Astrocyte (in vitro differentiated cells and primary cell): ENCODE data around the gene ATP13A2. TPM values are rescaled to one million over a fixed set of nuclear protein-coding genes. Genes with fewer than 3 reads are reported as not detected.

Experiments
- DNase-seq: peaks from one replicate; pipeline ENCODE4 v3.0.0-alpha.2; 2010; ENCODE audit warnings: low read depth
- FAIRE-seq: peaks from 2 replicates; lab custom pipeline; 2011; peaks lifted over from hg19 to GRCh38; lab: Jason Lieb, UNC
- H2AFZ ChIP-seq: 2 replicates; pipeline ENCODE4 v1.6.0; 2012; ENCODE audit warnings: low read depth, low read length, inconsistent platforms
- H3K27ac ChIP-seq: 2 replicates; pipeline ENCODE4 v1.5.1; 2011; ENCODE audit warnings: low read depth, low read length, inconsistent platforms
- H3K27me3 ChIP-seq: 2 replicates; pipeline ENCODE4 v1.6.0; 2011; ENCODE audit warnings: low read length, inconsistent platforms; ENCODE audit not compliant: insufficient read depth
- H3K36me3 ChIP-seq: 2 replicates; pipeline ENCODE4 v1.5.1; 2011; ENCODE audit warnings: low read length, inconsistent platforms; ENCODE audit not compliant: insufficient read depth
- H3K4me1 ChIP-seq: 2 replicates; pipeline ENCODE4 v1.5.1; 2011; ENCODE audit warnings: low read length, inconsistent platforms; ENCODE audit not compliant: insufficient read depth
- H3K4me2 ChIP-seq: 2 replicates; pipeline ENCODE4 v1.6.0; 2012; ENCODE audit warnings: low read length, inconsistent platforms
- H3K4me3 ChIP-seq: 2 replicates; pipeline ENCODE4 v1.5.1; 2011; ENCODE audit warnings: low read depth, mild to moderate bottlenecking, low read length, inconsistent platforms; ENCODE audit not compliant: insufficient read depth
- H3K79me2 ChIP-seq: 2 replicates; pipeline ENCODE4 v1.6.0; 2012; ENCODE audit warnings: mild to moderate bottlenecking, low read length, inconsistent platforms; ENCODE audit not compliant: insufficient read depth
- H3K9ac ChIP-seq: 2 replicates; pipeline ENCODE4 v1.6.0; 2012; ENCODE audit warnings: mild to moderate bottlenecking, low read length, inconsistent platforms
- H3K9me3 ChIP-seq: 2 replicates; pipeline ENCODE4 v1.5.1; 2012; ENCODE audit warnings: low read depth, mild to moderate bottlenecking, low read length, inconsistent platforms; ENCODE audit not compliant: insufficient read depth
- H4K20me1 ChIP-seq: 2 replicates; pipeline ENCODE4 v1.6.0; 2012; ENCODE audit warnings: low read length, inconsistent platforms; ENCODE audit not compliant: insufficient read depth
- H3K27ac Mint-ChIP-seq: one replicate; pipeline ENCODE4 v1.8.0; 2021; ENCODE audit warnings: mild to moderate bottlenecking, mixed read lengths; ENCODE audit not compliant: unreplicated experiment
- H3K27me3 Mint-ChIP-seq: one replicate; pipeline ENCODE4 v1.8.0; 2021; ENCODE audit warnings: low read depth, mixed read lengths; ENCODE audit not compliant: unreplicated experiment
- H3K36me3 Mint-ChIP-seq: one replicate; pipeline ENCODE4 v1.8.0; 2021; ENCODE audit warnings: low read depth, mixed read lengths; ENCODE audit not compliant: unreplicated experiment
- H3K4me1 Mint-ChIP-seq: one replicate; pipeline ENCODE4 v1.8.0; 2021; ENCODE audit warnings: low read depth, mixed read lengths; ENCODE audit not compliant: unreplicated experiment
- H3K4me3 Mint-ChIP-seq: one replicate; pipeline ENCODE4 v1.8.0; 2021; ENCODE audit warnings: mild to moderate bottlenecking, moderate library complexity, mixed read lengths; ENCODE audit not compliant: unreplicated experiment
- H3K9me3 Mint-ChIP-seq: one replicate; pipeline ENCODE4 v1.8.0; 2021; ENCODE audit warnings: mild to moderate bottlenecking, mixed read lengths; ENCODE audit not compliant: unreplicated experiment
- CTCF ChIP-seq: IDR thresholded peaks from 2 replicates; pipeline ENCODE4 v1.5.1; 2011; ENCODE audit warnings: low read depth, mild to moderate bottlenecking, inconsistent platforms, low read length, moderate library complexity; ENCODE audit not compliant: insufficient read depth
- EZH2 ChIP-seq: IDR thresholded peaks from 2 replicates; pipeline ENCODE4 v1.6.1; 2012; ENCODE audit warnings: mild to moderate bottlenecking, low read length, inconsistent platforms; ENCODE audit not compliant: insufficient read depth
- total RNA-seq: library from RNA; stranded (reverse); gene quantifications from 2 replicates; pipeline ENCODE4 v1.2.1, GENCODE V29; 2021

ATP13A2 gene
- total RNA-seq, 1 donor from 2014 or later, result 67.8 TPM

- Mint-ChIP-seq H3K4me3 (no peak overlapping the region), H3K9me3 (no peaks in the 10 kb centered on the region), H3K36me3 (peaks cover 9% of the 10 kb centered on the region), H3K4me1 (peaks cover 11% of the 10 kb centered on the region), H3K27me3 (no peaks in the 10 kb centered on the region), H3K27ac (no peak overlapping the region)
- Histone ChIP-seq H3K79me2 (peaks cover 35% of the 10 kb centered on the region), H2AFZ (no peak overlapping the region), H3K9ac (no peak overlapping the region), H3K4me3 (no peak overlapping the region), H3K4me1 (peaks cover 42% of the 10 kb centered on the region), H3K27me3 (no peaks in the 10 kb centered on the region), H4K20me1 (peaks cover 52% of the 10 kb centered on the region), H3K36me3 (peaks cover 7% of the 10 kb centered on the region), H3K27ac (no peak overlapping the region), H3K9me3 (no peaks in the 10 kb centered on the region), H3K4me2 (no peak overlapping the region)
- no peak for DNase-seq
- no peak for TF ChIP-seq EZH2
- no peak for FAIRE-seq
These were observed 3.4 kb downstream of the ATP13A2 start for GRCh38 chr1:17008208-17008855.

- H3K9ac ChIP-seq, result no peak overlapping the region
- H3K9me3 ChIP-seq, result no peaks in the 10 kb centered on the region
- no peak overlapping the region for H2AFZ ChIP-seq
- no peaks in the 10 kb centered on the region for H3K9me3 Mint-ChIP-seq
- H3K27me3 ChIP-seq, result no peaks in the 10 kb centered on the region
- no peak overlapping the region for H3K4me3 Mint-ChIP-seq
- no peak overlapping the region for H3K27ac Mint-ChIP-seq
- no peak overlapping the region for H3K4me2 ChIP-seq
- H3K79me2 ChIP-seq, result peaks cover 35% of the 10 kb centered on the region
- no peaks in the 10 kb centered on the region for H3K27me3 Mint-ChIP-seq
- no peak for FAIRE-seq
- no peak for DNase-seq
- H3K4me1 ChIP-seq, result peaks cover 31% of the 10 kb centered on the region
- peaks cover 14% of the 10 kb centered on the region for H3K36me3 Mint-ChIP-seq
- peaks cover 5% of the 10 kb centered on the region for H3K4me1 Mint-ChIP-seq
- H3K27ac ChIP-seq, result no peak overlapping the region
- peaks cover 12% of the 10 kb centered on the region for H3K36me3 ChIP-seq
- H4K20me1 ChIP-seq, result peaks cover 64% of the 10 kb centered on the region
- no peak overlapping the region for H3K4me3 ChIP-seq
- TF ChIP-seq EZH2 (no peak), CTCF (no peak)
These were observed 4.6 kb downstream of the ATP13A2 start for GRCh38 chr1:17007121-17007520.

DNA sequence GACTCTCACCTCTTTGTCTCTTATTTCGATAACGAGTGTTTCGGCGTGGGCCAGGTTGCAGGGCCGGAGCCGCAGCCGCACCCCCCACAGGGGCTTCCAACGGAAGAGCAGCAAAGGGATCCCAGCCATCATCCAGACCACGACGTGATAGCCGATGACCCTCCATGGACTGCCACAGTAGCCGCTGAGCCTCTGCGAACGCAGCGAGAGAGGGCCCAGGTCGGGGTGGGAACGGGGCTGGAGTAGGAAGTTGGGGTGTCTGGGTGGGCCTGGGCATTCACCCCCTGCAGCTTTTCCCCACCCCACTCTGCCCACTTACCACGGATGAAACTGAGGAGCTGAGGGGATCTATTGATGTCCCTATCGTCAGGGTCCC is 6.4 kb downstream of the ATP13A2 start:
- H3K27ac ChIP-seq, result no peak overlapping the region
- Mint-ChIP-seq H3K27me3 (no peaks in the 10 kb centered on the region), H3K27ac (no peak overlapping the region), H3K4me1 (peaks cover 2% of the 10 kb centered on the region), H3K36me3 (peaks cover 20% of the 10 kb centered on the region), H3K4me3 (no peak overlapping the region), H3K9me3 (no peaks in the 10 kb centered on the region)
- peaks cover 12% of the 10 kb centered on the region for H3K36me3 ChIP-seq
- TF ChIP-seq CTCF, result no peak
- TF ChIP-seq EZH2, result no peak
- H3K4me2 ChIP-seq, result no peak overlapping the region
- H3K4me1 ChIP-seq, result peaks cover 19% of the 10 kb centered on the region
- no peak for DNase-seq
- H4K20me1 ChIP-seq, result peaks cover 62% of the 10 kb centered on the region
- FAIRE-seq, result no peak
- H2AFZ ChIP-seq, result no peak overlapping the region
- no peaks in the 10 kb centered on the region for H3K27me3 ChIP-seq
- no peaks in the 10 kb centered on the region for H3K9me3 ChIP-seq
- H3K4me3 ChIP-seq, result no peak overlapping the region
- H3K79me2 ChIP-seq, result peaks cover 23% of the 10 kb centered on the region
- no peak overlapping the region for H3K9ac ChIP-seq
